Parathyroid adenoma (tissue), 2 donors: ENCODE measurements around the gene PRICKLE2.

Source experiments
- H2AFZ ChIP-seq: fragments of 300-600 bp; sonication (generic); one replicate; pipeline ENCODE4 v1.7.0; 2017; ENCODE audit warnings: antibody characterized with exemption, mild to moderate bottlenecking
- H3K27ac ChIP-seq: fragments of 300-600 bp; sonication (generic); one replicate; pipeline ENCODE4 v1.7.0; 2017
- H3K27me3 ChIP-seq: fragments of 300-600 bp; sonication (generic); one replicate; pipeline ENCODE4 v1.7.0; 2017; ENCODE audit warnings: low read length; ENCODE audit not compliant: control insufficient read depth, insufficient read depth
- H3K36me3 ChIP-seq: fragments of 300-600 bp; sonication (generic); one replicate; pipeline ENCODE4 v1.7.0; 2017; ENCODE audit warnings: low read length; ENCODE audit not compliant: control insufficient read depth, insufficient read depth
- H3K4me1 ChIP-seq: fragments of 300-600 bp; sonication (generic); one replicate; pipeline ENCODE4 v1.7.0; 2017; ENCODE audit warnings: control low read depth
- H3K4me2 ChIP-seq: fragments of 300-600 bp; sonication (generic); one replicate; pipeline ENCODE4 v1.7.0; 2017; ENCODE audit warnings: low read length
- H3K4me3 ChIP-seq: fragments of 300-600 bp; sonication (generic); one replicate; pipeline ENCODE4 v1.7.0; 2017; ENCODE audit warnings: low read depth, low read length
- H3K79me2 ChIP-seq: fragments of 300-600 bp; sonication (generic); one replicate; pipeline ENCODE4 v1.7.0; 2017; ENCODE audit warnings: control low read depth
- H3K9ac ChIP-seq: fragments of 300-600 bp; sonication (generic); one replicate; pipeline ENCODE4 v1.7.0; 2017; ENCODE audit warnings: mild to moderate bottlenecking
- H3K9me3 ChIP-seq: fragments of 300-600 bp; sonication (generic); one replicate; pipeline ENCODE4 v1.7.0; 2017; ENCODE audit warnings: low read length; ENCODE audit not compliant: control insufficient read depth
- TF ChIP-seq, protein P1 (sequence below): fragments of 300-600 bp; sonication (generic); IDR thresholded peaks from one replicate; pipeline ENCODE4 v1.7.0; 2017; ENCODE audit warnings: antibody characterized with exemption, mild to moderate bottlenecking
- donor health status: primary hyperparathyroidism.

Gene PRICKLE2

DNA sequence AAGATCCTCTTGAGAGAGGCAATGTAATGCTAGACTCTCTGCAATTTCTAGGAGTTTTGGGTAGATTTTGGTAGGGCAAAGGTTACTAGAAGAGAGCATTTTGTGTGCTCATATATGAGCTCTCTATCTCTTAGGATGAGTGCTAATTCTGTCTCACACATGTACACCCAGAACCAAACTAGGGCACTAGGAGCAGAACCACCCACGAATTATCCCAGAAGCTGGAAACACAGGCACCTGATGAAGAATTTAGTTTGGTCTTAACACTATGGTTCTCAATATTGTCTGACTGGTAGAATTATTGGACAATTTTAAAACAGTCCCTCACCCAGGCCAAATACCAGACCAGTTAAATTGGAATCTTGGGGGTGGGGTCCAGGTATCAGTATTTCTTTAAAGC lies 94.8 kb downstream of the PRICKLE2 start:
- TF ChIP-seq, protein P1, sequence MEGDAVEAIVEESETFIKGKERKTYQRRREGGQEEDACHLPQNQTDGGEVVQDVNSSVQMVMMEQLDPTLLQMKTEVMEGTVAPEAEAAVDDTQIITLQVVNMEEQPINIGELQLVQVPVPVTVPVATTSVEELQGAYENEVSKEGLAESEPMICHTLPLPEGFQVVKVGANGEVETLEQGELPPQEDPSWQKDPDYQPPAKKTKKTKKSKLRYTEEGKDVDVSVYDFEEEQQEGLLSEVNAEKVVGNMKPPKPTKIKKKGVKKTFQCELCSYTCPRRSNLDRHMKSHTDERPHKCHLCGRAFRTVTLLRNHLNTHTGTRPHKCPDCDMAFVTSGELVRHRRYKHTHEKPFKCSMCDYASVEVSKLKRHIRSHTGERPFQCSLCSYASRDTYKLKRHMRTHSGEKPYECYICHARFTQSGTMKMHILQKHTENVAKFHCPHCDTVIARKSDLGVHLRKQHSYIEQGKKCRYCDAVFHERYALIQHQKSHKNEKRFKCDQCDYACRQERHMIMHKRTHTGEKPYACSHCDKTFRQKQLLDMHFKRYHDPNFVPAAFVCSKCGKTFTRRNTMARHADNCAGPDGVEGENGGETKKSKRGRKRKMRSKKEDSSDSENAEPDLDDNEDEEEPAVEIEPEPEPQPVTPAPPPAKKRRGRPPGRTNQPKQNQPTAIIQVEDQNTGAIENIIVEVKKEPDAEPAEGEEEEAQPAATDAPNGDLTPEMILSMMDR, result no peak
- H3K27me3 ChIP-seq, result no peaks in the 10 kb centered on the region
- H3K9ac ChIP-seq, result no peak overlapping the region
- no peak overlapping the region for H2AFZ ChIP-seq
- H3K36me3 ChIP-seq, result no peaks in the 10 kb centered on the region
- no peaks in the 10 kb centered on the region for H3K4me1 ChIP-seq
- no peaks in the 10 kb centered on the region for H3K79me2 ChIP-seq
- no peak overlapping the region for H3K27ac ChIP-seq
- H3K4me3 ChIP-seq, result no peak overlapping the region
- H3K4me2 ChIP-seq, result no peak overlapping the region
- no peaks in the 10 kb centered on the region for H3K9me3 ChIP-seq

DNA sequence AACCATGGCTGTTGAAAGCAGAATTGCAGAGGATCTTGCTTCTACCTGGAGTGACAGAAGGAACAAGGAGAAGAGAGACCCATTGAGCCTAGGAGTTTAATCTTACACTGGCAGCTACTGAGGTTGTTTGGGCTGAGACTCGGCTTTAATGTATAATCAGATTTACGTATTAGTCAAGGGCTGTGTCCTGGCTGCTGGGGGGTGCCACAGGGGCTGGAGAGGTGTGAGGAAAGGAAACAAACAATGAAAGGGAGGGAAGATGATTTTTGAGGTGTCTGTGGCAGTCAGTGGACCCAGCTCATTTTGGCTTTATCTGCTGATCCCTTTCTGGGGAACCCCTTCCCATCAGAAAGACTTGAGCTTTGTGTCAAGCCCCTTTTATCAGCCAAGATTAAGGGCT lies 95.7 kb downstream of the PRICKLE2 start:
- TF ChIP-seq, protein P1, result no peak
- H2AFZ ChIP-seq, result no peak overlapping the region
- no peaks in the 10 kb centered on the region for H3K9me3 ChIP-seq

DNA sequence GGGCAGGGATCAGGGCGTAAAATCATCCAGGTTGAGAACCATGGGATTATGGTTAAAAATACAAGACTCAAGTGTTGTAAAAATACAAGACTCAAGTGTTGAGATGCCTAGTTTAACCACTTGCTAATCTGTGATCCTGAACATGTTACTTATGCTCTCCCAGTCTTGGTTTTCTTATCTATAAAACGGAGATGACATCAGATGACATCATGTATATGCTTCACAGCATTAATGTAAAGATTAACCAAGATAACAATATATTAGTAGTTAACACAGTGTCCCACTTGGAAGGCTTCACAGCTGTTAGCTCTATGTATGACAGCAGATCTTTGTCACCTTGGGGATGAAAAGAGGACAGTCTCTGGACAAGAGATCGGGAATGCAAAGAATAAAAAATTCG lies 96.2 kb downstream of the PRICKLE2 start:
- Histone ChIP-seq H3K79me2 (no peaks in the 10 kb centered on the region), H3K36me3 (no peaks in the 10 kb centered on the region), H2AFZ (no peak overlapping the region), H3K27ac (no peak overlapping the region), H3K4me3 (no peak overlapping the region), H3K9me3 (no peaks in the 10 kb centered on the region), H3K9ac (no peak overlapping the region), H3K27me3 (no peaks in the 10 kb centered on the region), H3K4me2 (no peak overlapping the region), H3K4me1 (no peaks in the 10 kb centered on the region)
- TF ChIP-seq, protein P1, result no peak

More for the DNA sequence above, 95.7 kb downstream of the PRICKLE2 start:
- H3K27me3 ChIP-seq, result no peaks in the 10 kb centered on the region
- no peak overlapping the region for H3K4me3 ChIP-seq
- H3K36me3 ChIP-seq, result no peaks in the 10 kb centered on the region
- no peak overlapping the region for H3K9ac ChIP-seq
- no peaks in the 10 kb centered on the region for H3K79me2 ChIP-seq
- H3K27ac ChIP-seq, result no peak overlapping the region
- no peak overlapping the region for H3K4me2 ChIP-seq
- no peaks in the 10 kb centered on the region for H3K4me1 ChIP-seq

DNA sequence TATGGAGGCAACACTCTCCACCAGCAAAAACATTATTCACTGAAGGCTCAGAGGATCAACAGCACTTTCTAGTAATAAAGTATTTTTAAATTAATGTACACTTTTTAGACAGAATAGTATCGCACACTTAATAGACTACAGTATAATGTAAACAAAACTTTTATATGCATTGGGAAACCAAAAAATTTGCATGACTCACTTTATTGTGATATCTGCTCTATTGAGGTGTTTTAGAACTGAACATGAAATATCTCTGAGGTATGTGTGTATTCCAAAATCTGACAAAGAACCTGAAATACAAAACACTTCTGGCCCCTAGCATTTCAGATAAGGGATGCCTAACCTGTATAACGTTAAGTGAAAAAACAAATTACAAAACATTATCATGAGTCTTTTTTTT lies 99.7 kb downstream of the PRICKLE2 start:
- Histone ChIP-seq H3K4me3 (no peak overlapping the region), H3K36me3 (no peaks in the 10 kb centered on the region), H3K27ac (no peak overlapping the region), H3K79me2 (no peaks in the 10 kb centered on the region), H3K4me1 (no peaks in the 10 kb centered on the region), H3K4me2 (no peak overlapping the region), H3K27me3 (no peaks in the 10 kb centered on the region), H3K9me3 (no peaks in the 10 kb centered on the region), H3K9ac (no peak overlapping the region), H2AFZ (no peak overlapping the region)
- TF ChIP-seq, protein P1, result no peak

DNA sequence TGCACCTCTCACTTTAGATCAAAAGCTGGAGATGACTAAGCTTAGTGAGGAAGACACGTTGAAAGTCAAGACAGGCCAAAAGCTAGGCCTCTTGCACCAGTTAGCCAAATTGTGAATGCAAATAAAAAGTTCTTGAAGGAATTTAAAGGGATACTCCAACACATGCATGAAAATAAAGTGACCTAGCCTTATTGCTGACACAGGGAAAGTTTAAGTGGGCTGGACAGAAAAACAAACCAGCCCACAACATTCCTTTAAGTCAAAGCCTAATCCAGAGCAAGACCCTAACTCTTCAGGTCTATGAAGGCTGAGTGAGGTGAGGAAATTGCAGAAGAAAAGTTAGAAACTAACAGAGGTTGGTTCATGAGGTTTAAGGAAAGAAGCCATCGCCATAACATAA lies 101.3 kb downstream of the PRICKLE2 start:
- Histone ChIP-seq H3K9me3 (no peaks in the 10 kb centered on the region), H3K4me1 (no peaks in the 10 kb centered on the region), H3K79me2 (no peaks in the 10 kb centered on the region), H3K27ac (no peak overlapping the region), H3K27me3 (no peaks in the 10 kb centered on the region), H3K4me3 (no peak overlapping the region), H3K4me2 (no peak overlapping the region), H3K9ac (no peak overlapping the region), H3K36me3 (no peaks in the 10 kb centered on the region), H2AFZ (no peak overlapping the region)
- TF ChIP-seq, protein P1, result no peak
